HG03354 (cell line): ENCODE results near the gene MED16.

Experiments
- ATAC-seq: cut with Tn5 transposase; IDR thresholded peaks from one replicate; pipeline ENCODE4 v1.9.1; 2021; ENCODE audit warnings: mild to moderate bottlenecking; ENCODE audit not compliant: unreplicated experiment, poor library complexity, severe bottlenecking

Gene MED16

DNA sequence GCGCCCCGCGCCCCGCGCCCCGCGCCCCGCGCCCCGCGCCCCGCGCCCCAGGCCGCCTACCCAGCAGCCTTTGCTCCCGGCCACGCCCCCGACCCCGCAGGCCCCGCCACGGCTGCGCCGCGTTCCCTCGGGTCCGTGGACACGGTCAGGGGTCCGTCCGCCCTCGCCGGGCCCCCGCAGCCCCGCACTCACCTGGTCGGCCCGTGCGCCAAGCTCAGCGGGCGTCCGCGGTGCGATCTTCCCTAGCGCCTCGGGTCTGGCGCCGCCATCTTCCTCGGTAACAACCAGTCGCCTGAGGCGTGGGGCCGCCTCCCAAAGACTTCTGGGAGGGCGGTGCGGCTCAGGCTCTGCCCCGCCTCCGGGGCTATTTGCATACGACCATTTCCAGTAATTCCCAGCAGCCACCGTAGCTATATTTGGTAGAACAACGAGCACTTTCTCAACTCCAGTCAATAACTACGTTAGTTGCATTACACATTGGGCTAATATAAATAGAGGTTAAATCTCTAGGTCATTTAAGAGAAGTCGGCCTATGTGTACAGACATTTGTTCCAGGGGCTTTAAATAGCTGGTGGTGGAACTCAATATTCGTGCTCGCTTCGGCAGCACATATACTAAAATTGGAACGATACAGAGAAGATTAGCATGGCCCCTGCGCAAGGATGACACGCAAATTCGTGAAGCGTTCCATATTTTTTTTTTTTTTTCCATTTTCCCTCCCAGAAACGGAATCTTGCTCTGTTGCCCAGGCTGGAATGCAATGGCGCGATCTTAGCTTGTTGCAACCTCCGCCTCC is at the start of gene MED16, which contains the start of gene RNU6-9:
Gene MED16 (minus strand): TSS at position 294 of the 796 bp plus-strand sequence. CDS start 2,056 bp downstream, outside the sequence.
Gene RNU6-9 (plus strand): TSS at position 591 of the 796 bp plus-strand sequence.
- ATAC-seq, result peak; percentile 86

DNA sequence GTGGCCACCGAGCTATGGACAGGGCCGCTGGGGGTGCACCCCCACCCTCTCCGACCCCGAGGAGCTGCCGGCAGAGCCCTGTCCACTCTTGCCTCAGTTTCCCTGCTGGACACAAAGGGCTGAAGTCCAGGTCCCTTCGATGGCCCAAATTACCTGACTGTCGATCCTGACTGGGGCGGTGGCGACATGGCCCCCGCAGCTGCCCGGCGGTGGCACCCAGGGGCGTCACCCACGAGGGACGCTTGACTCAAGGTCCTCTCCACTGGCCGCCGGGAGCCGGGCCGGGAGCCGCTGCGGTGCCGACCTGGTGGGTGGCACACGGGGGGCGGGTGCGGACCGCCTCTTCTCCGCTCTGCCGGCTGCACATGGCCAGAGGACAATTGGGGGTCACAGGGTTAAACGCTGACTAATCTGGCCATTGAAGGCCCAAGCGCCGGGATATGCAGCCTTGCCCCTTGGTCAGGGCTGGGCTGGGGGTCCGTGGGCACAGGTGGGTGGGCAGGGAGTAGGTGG is 49.2 kb upstream of the MED16 start:
- ATAC-seq, result no peak

DNA sequence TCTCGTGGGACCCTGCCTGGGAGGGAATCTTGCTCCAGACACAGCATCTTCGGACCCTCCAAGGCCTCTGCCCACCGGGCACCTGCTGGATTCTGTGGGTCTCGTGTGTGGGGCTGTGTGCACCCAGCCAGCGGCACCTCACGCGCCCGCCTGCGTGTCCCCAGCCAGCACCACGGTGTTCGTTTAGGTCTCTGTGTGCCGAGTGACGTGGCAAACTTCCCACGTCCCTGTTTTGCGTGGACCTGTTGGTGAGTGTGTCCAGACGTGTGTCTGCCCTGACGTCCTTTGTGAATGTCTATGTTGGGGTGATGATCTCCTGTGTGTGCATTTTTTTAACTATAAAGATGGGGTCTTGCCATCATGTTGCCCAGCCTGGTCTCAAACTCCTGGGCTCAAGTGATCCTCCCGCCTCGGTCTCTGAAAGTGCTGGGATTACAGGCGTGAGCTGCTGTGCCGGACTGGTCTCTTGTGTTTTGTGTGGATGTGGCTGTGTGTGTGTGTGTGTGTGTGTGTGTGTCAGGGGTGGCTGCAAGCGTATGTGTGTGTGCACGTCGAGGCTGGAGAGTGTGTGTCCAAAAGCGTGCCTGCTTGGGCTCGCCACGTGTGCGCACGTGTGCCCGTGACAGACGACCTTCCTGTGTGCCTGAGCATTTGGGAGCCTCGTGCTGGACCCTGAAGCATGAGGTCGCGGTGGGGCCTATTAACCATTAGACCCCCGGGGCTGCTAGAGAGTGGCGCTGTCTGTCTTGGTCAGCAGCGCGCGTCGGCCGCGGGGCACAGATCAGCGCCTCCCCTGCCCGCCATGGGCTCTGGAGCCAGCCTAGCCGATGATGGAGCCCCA is 48.5 kb upstream of the MED16 start:
- no peak for ATAC-seq

- no peak for ATAC-seq
Observed at GRCh38 chr19:940591-941291, 47.8 kb upstream of the MED16 start.

DNA sequence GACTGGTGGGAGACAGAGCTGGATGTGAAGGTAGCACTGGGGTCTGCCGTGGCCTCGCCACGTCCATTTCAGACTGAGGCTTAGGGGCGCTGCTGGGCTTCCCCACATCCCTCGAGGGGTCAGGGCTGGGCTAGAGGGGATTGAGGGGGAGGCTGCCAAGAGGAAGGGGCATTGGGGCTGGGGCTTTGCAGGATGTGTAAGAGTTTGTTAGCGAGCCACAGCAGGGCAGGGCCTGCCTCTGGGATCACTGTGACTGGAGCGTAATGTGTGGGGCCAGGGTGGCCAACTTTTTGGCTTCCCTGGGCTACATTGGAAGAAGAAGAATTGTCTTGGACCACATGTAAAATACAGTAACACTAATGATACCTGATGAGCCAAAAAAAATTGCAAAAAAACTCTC is 46.9 kb upstream of the MED16 start:
- ATAC-seq, result no peak

GRCh38 chr19:939439-939838 is 46.5 kb upstream of the MED16 start:
- ATAC-seq, result no peak

DNA sequence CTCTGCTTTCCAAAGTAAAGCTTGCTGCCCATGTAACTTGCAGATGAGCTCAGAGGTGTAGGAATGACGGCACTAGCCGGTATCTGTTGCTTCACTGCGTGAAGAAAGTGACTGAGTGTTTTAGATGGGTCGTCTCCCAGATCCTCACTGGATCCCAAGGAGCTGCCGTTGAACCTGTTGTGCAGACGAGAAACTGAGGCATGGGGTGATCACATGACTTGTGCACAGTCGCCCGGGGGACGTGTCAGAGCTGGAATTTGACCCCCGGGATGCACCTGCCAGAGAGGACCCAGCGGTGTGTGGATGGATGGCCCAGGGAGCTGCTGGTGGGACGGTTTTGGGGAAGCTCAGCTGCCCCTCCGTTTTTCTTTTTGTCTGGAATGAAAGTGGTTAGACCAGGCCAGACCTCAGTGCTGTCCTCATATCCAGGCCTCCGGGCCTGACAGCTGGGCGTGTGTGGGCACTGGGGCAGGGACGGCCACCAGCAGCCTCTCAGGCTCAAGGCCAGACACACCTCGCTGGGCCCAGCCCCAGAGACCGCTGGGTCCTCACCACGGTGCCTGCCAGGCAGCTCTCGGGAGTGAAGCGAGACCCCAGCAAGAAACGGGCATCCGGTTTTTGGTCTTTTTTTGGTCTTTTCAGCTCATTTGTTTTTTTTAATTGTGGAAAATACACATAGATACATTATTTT is 45.4 kb upstream of the MED16 start:
- no peak for ATAC-seq

- ATAC-seq, result no peak
Observed at GRCh38 chr19:937259-937694, 44.3 kb upstream of the MED16 start.

DNA sequence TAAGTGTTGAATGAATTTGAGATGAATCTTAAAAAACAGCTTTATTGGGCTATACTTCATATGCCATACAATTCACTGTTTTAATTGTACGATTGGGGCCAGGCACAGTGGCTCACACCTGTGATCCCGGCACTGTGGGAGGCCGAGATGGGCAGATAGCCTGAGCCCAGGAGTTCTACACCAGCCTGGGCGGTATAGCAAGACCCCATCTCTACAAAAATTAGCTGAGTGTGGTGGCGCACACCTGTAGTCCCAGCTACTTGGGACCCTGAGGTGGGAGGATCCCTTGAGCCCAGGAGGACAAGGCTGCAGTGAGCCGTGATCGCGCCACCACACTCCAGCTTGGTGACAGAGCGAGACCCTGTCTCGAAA is 43.2 kb upstream of the MED16 start:
- ATAC-seq, result no peak

DNA sequence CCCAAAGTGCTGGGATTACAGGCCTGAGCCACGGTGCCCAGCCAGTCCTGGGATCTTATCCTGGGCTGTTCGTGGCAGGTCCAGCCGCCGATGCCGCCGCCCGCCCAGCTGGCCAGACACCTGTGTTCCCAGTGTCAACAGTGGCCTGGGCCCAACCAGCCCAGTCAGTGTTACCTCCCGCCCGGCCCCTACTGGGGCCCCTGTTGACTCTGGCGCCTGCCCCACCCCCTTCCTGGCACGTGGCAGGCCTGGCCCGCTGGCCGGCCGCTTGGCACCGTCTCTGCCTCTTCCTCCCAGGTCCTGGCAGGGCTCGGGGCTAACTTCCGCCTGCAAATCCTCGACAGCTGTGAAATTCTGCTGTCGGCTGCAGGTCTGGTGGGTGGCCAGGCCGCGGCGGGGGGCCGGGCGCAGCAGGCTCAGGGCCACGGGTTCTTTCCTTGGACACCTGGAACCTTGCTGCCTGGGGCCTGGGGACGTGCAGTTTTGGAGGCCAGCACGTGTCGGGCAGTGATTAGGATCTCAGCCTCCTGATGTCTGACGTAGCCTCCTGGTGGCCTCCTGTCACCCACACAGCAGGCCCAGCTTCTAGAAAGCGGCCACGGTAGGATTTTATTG is 42.0 kb upstream of the MED16 start:
- ATAC-seq, result no peak

DNA sequence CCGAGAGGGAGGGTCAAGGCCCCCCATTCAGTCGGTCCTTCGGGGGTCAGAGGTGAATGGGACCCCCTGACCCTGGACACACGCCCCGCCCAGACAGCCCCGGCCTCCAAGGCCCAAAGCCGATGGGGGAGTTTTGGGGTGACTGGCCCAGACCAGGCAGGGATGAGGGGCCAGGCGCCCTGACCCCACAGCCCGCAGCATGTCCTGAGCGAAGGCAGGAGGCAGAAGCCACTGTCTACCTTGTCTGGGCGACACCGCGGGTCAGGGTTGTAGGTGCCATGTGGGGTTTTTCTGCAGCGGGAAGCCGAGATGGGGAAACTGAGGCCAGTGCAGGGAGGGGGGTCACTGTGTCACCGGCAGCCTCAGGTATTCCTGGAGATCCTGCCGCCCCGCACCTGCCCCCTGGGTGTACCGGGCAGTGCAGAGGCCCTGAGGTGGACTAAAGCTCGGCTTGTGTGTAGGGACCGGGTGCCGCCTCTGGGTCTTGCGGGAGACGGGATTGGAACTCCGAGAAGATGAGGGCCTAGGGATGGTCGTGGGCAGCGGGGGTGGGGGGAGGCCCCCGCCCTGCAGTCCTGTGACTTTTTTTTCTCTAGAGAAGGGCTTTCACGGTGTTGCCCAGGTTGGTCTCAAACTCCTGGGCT is 41.3 kb upstream of the MED16 start:
- no peak for ATAC-seq

DNA sequence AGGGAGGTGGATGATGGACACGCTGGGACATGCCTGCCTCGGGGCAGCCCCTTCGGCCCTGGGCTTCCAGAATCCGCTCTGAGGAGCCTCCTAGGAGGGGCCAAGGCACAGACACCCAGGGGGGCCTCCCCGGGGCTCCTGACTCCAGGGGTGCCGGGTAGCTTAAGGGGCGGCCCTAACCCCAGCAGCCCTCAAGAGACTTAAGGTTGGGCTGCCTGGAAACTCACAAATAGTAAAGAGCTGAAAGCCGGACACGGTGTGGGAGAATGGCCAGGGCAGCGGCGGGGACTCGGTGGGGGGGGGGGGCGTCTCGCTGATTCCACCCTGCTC is 40.5 kb upstream of the MED16 start:
- ATAC-seq, result no peak

DNA sequence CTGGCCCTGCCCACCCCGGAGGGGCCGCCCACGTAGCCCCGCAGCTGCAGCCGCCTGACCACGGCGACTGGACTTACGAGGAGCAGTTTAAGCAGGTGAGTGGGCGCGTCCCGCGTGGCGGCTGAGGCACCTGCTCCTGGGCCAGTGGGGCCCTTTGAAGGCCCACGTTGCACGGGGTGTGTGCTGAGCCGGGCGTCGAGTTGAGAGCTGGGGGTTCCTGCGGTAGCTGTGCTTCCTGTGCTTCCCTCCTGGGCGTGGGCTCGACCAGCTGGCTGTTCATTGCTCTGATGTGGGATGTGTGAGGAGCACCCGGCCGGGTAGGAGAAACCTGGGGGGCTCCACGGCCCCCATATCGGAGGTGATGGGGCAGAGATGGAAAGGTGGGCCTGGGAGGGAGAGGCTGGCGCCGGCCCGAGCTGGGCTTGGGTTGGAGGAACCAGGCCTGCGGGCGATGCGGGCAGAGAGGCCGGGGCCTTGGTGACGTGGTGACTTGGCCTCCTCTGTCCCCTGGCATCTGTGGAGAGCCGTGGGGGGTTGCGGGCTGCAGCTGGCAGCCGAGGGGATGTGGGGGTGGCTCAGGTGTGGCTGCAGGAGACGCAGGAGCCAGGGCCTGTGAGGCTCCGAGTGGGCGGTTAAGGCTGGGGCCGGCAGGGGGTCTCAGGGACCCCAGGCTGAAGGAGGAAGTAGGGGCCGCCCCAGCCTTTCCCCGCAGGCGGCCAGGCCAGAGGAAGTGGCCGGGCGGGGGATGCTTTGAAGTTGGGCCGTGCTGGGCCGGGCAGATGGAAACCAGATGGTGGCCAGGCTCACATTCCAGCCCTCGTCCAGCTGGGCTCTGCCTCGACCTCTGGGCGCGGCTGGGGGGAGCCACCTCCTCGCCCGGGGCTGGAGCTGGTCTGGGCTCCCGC is 39.9 kb upstream of the MED16 start:
- no peak for ATAC-seq

DNA sequence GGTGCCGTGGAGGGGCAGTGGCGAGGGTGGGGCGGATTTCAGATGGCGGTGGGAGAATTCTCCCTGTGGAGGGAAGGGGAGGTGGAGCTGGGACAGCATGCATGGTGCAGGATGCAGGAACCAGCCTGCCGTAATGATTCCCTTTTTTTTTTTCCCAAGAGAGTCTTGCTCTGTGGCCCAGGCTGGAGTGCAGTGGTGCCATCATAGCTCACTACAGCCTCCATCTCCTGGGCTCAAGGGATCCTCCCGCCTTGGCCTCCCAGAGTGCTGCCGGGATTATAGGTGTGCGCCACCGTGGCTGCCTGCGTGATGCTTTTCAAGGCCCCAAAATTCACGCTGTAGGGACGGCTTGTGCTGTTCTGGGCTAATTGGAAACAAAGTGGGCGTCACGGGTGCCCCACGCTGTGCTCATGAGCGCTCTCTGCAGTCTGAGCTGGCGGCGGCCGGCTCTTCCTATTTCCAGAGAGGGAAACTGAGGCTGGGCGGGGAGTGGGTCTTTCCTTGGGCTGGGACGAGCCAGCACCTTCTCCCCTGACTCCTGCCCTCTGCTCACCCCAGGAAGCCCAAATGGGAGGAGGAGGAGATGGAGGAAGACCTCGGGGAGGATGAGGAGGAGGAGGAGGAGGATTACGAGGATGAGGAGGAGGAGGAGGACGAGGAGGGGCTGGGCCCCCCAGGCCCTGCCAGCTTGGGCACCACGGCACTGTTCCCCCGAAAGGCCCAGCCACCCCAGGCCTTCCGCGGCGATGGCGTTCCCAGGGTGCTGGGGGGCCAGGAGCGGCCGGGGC is 39.1 kb upstream of the MED16 start:
- no peak for ATAC-seq

- ATAC-seq, result no peak
Observed at GRCh38 chr19:929891-930258, 36.9 kb upstream of the MED16 start.

DNA sequence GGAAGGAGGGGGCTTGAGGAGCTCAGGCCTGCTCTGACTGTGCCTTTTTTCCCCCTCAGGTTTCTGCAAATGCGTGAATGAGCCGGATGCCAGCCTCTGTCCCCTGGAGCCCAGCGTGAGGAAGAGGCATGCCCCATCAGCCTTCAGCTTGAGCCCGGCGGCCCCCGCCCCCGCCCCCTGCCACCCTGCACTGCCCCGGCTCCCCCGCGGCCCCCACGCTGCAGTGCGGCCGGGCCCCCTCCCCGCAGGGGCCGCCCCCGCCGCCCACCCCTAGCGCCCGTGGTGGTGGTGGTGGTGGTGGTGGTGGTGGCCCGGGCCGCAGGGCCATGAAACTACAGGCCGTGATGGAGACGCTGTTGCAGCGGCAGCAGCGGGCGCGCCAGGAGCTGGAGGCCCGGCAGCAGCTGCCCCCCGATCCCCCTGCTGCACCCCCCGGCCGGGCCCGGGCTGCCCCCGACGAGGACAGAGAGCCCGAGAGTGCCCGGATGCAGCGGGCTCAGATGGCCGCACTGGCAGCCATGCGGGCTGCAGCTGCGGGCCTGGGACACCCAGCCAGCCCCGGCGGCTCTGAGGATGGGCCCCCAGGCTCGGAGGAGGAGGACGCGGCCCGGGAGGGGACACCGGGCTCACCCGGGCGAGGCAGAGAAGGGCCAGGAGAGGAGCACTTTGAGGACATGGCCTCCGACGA is 36.4 kb upstream of the MED16 start:
- ATAC-seq, result no peak
